NCI-H1694 treated with DMSO at 0.1 percent for 48 hours (cell line): Measurements from ENCODE around the gene OR7D2.
"Not testable (repeated sequence)": the region's sequence is repeated elsewhere in the genome, so short reads cannot be mapped to it uniquely, and the experiment has no call there.

Source experiments
- DNase-seq: peaks from one replicate; lab custom pipeline; 2025; lab: John Stamatoyannopoulos, UW

OR7D2 gene

GRCh38 chr19:9178901-9179300 is at the start of gene OR7D2:
OR7D2 (plus strand) TSS chr19:9178979; CDS start chr19:9185782, 6,803 bp downstream.
- DNase-seq = no peak

DNA sequence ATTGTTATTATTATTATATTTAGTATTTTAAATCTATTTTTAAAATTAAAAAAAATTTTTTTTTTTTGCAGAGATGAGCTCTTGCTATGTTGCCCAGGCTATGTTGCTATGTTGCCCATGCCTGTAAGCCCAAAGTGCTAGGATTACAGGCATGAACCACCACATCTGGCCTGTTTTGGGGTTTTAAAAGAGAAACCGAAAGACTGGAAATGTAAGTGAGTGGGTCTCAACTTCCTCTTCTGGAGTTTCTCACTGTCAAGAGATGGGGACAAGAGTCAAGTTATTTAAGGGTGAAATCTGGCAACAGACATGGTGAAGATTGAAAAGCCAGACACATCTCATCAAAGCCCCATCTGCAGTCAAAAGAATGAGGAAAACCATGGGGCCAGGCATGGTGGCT is 47.8 kb upstream of the OR7D2 start:
- DNase-seq = no peak

DNA sequence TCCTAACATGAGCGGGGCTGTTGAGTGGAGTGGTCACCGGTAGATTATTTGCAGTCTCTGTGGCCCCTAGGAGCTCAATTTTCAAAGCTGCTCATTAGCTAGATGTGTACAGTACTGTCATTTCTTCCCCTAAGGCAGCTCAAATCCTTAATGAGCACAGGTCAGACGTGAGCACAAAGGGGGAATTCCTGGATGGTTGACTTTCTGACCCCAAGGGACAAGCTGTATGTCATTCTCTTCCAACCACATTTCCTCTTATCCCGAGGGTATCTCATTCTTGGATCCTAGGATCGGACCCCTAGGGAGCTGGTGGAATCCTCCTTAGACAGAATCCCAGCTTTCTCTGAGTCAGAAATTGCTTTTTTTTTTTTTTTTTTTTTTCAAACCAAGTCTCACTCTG is 46.4 kb upstream of the OR7D2 start:
- DNase-seq = no peak

- DNase-seq = peak; percentile 8
These were observed 39.1 kb upstream of the OR7D2 start for GRCh38 chr19:9139609-9140158.

GRCh38 chr19:9140159-9140874 is 38.5 kb upstream of the OR7D2 start, which contains the start of gene ZNF317:
ZNF317 (plus strand) TSS chr19:9140397; CDS start chr19:9156017, 15,620 bp downstream.
- peak; percentile 72 for DNase-seq

GRCh38 chr19:9144920-9145319 is 33.9 kb upstream of the OR7D2 start:
- DNase-seq = no peak

DNA sequence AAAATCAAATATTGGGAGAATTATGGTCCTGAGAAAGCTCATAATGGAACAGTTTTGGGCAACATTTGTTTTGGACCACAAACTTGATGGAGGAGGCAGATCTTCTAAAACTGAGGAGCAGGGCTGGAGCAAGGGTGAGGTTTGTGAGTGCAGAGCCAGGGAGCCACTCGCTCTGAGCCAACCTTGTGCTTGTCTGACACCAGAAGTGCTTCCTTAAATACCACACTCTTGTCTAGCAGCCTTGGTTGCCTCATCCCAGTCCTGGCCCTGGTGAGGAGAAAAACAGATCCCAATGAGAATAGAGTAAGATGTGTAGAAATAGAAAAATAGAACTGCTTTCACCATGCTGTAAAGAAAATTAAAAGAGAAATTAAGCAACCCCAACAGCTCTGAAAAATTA is 31.9 kb upstream of the OR7D2 start:
- DNase-seq = no peak

DNA sequence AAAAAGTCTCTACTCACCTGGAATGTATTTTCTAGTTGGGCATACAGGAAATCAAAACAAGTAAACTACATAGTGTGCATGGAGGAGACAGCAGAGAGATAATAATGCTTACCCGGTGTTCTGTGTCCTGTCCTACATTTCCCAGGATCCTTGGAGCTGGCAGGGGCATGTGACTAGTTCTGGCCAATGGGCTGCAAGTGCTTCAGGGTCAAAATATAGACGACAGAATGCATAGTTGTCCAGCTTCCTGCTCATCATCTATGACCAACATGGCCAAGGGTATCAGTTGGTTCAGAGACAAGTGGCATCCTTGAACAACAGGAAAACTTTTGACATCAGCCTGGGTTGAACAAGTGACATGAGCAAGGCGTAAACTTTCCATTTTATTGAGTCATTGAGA is 30.1 kb upstream of the OR7D2 start:
- DNase-seq = no peak

DNA sequence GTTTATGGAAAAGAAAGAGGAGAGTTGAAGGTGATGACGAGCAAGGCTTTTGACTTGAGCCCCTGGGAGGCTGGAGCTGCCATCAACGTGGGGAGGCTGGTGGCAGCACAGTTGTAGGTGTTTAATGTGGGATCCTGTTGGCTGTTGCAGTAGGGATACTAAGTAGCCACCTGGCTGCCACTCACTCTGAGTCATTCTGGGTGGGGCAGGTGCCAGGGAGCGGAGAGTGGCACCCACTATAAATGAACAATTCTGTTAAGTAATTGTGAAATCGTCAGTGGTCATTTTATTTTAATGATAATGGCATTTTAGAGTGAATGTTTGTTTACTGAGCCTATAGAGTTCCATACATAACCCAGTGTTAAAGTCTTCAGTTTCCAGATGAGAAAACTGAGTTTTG is 28.8 kb upstream of the OR7D2 start:
- no peak for DNase-seq

DNA sequence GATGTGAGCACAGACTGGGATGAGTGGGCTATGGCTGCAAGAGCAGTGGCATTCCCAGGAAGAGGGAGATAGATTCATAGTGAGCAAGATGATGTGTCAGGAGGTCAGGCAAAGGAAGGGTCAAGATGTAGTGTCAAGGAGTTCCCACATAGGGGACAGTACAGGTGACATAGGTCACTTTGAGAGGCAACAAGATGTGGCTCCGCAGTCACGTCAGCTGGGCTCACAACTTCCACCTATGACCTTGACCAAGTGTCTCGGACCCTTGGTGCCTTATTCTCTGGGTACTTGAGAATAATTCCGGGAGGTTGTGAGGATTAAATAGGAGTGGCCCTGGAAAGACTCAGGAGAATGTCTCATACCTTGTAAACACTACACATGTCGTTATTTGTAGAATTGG is 28.1 kb upstream of the OR7D2 start:
- DNase-seq = no peak

- no peak for DNase-seq
These were observed 27.4 kb upstream of the OR7D2 start for GRCh38 chr19:9151367-9151766.

- DNase-seq = no peak
These were observed 23.2 kb upstream of the OR7D2 start for GRCh38 chr19:9155591-9155990.

GRCh38 chr19:9156304-9156703 is 22.5 kb upstream of the OR7D2 start:
- no peak for DNase-seq

GRCh38 chr19:9159891-9160290 is 18.9 kb upstream of the OR7D2 start:
- no peak for DNase-seq

DNA sequence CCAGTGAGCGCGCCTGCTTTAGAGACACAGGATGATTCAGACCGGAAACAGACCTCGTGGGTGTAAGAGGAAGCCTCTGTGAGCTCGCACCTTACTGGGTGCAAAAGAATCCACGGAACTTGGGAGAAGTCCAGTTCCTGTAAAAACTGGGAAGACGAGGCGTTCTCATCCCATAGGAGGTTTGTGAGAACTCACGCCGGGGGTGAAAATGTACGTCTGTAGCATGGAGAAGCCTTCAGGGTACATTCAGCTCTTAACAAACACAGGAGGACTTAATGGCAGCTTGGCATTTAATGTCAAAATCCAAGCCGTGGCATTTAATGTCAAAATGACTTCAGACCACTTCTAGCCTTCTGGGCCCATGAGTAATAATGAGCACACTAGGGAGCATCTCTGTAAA is 17.4 kb upstream of the OR7D2 start:
- DNase-seq = no peak

- no peak for DNase-seq
These were observed 13.5 kb upstream of the OR7D2 start for GRCh38 chr19:9165261-9165660.

DNA sequence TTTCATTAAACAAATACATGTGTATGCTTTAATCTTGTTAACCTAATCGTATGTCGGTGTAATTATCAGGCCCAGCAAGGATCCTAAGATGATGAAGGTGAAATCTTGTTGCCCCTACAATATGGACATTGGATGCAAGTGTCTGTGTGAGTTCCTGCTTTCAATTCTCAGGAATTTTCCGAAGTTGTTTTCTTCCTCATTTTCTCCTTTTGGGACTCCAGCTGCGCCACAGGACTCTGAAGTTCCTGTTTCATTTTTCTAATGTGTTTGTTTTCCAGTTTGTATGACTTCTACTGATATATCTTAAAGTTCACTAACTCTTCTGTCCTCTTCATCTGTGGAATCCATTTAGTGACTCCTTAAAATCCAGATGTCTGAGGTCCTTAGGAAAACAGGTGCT is 11.9 kb upstream of the OR7D2 start:
- DNase-seq = no peak

- no peak for DNase-seq
These were observed 7.3 kb upstream of the OR7D2 start for GRCh38 chr19:9171393-9171991.

DNA sequence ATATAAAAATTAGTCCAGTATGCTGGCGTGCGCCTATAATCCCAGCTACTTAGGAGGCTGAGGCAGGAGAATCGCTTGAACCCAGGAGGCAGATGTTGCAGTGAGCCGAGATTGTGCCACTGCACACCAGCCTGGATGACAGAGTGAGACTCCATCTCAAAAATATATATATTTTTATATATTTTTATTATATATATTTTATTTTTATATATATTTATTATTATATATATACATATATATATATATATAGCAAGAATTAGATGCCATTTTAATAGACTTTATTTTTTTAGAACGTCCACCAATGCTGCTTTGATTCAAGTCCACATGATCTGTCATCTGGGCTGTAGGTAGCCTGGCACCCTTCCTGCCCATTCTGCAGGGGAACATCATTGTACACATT is 3.5 kb upstream of the OR7D2 start:
- no peak for DNase-seq

DNA sequence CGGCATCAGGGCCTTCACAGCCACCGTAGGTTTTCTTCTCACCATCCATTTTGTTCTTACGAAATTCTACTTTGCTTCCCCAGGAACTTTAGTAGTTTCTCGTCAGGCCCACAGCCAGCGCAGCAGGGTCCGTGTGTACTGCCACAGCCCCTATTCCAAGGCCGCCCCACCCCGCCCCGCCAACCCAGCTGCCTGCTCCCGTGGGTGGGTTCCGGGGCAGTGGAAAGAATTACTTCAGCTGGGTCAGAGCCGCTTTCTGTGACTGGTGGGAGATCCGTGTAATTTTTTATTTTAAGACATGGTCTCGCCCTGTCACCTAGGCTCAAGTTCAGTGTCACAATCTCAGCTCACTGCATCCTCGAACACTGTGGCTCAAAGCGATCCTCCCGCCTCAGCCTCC is 4.2 kb downstream of the OR7D2 start:
- DNase-seq = no peak

DNA sequence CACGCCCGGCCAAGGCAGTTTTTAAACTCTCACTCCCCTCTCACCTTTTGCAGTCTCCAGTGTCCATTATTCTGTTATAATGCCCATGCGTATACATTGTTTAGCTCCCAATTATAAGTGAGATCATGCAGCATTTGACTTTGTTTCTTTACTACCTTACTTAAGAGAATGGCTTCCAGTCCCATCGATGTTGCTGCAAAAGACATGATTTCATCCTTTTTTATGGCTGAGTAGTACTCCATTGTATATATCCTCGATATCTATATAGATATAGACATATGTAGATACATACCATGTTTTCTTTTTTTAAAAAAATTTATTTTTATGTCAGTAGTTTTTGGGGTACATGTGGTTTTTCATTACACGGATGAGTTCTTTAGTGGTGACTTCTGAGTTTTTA is 8.4 kb downstream of the OR7D2 start:
- no peak for DNase-seq

DNA sequence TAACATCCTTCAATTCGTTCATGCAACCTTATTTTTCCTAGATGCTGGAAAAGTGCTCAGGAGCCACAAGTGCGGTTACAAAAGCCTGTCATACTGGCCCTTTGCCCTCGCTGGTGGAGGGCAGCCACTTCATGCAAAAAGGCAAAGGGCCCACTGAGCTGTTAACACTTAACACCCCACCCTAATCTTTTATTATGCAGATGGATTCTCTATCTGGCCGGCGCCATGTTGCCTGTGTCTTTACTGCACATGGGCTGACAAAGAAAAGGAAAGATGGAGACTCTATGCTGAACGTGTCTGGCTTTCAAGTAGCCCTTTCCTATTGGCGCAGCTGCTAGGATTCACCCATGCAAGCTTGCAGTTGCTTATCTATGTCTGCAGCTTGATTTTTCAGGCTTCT is 10.8 kb downstream of the OR7D2 start:
- DNase-seq = no peak

- not testable (repeated sequence) for DNase-seq
These were observed 19.3 kb downstream of the OR7D2 start for GRCh38 chr19:9198044-9198443.
